ENCODE data around the gene TK1. TPM values are rescaled to one million over a fixed set of nuclear protein-coding genes. Genes with fewer than 3 reads are reported as not detected.

The TK1 gene
- total RNA-seq, 1 donor from 2014 or later = 245 TPM

DNA sequence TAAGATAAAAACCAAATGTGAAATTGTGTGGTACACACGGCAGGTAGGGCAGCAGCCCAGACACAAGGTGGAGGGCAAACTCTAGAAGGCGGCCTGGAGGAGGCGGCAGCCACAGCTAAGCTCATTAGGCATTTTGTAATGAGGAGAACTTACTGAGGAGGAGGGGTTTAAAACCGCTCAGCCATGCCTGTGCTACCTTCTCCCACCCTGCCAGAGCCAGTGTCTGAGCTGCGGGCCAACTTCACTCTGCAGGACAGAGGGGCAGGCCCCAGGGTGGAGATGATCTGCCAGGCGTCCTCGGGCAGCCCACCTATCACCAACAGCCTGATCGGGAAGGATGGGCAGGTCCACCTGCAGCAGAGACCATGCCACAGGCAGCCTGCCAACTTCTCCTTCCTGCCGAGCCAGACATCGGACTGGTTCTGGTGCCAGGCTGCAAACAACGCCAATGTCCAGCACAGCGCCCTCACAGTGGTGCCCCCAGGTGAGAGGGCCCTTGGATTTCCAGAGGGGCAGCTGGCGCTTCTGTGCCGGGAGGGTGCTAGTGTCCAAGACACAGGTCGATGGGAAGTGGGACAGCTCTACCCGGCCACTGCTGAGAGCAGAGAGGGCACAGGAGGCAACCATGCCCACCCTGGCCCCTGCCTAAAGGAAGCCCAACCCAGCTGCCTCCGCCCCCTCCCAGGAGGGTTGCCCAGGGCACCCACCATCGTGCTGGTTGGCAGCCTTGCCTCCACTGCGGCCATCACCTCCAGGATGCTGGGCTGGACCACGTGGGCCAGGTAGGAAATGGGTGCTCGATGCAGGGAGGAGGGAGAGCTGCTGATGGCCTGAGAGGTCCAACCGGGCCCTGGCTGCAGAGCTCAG, 22.7 kb downstream of the TK1 start:
- DNase-seq (ENCODE audit: low read depth) = no peak
- no peak overlapping the region for H3K4me3 ChIP-seq (ENCODE audit: low read depth, low read length)
- TF ChIP-seq, protein P1, sequence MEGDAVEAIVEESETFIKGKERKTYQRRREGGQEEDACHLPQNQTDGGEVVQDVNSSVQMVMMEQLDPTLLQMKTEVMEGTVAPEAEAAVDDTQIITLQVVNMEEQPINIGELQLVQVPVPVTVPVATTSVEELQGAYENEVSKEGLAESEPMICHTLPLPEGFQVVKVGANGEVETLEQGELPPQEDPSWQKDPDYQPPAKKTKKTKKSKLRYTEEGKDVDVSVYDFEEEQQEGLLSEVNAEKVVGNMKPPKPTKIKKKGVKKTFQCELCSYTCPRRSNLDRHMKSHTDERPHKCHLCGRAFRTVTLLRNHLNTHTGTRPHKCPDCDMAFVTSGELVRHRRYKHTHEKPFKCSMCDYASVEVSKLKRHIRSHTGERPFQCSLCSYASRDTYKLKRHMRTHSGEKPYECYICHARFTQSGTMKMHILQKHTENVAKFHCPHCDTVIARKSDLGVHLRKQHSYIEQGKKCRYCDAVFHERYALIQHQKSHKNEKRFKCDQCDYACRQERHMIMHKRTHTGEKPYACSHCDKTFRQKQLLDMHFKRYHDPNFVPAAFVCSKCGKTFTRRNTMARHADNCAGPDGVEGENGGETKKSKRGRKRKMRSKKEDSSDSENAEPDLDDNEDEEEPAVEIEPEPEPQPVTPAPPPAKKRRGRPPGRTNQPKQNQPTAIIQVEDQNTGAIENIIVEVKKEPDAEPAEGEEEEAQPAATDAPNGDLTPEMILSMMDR (conservative IDR thresholded peaks at IDR 0.05; ENCODE audit: low read depth, low read length) = no peak

DNA sequence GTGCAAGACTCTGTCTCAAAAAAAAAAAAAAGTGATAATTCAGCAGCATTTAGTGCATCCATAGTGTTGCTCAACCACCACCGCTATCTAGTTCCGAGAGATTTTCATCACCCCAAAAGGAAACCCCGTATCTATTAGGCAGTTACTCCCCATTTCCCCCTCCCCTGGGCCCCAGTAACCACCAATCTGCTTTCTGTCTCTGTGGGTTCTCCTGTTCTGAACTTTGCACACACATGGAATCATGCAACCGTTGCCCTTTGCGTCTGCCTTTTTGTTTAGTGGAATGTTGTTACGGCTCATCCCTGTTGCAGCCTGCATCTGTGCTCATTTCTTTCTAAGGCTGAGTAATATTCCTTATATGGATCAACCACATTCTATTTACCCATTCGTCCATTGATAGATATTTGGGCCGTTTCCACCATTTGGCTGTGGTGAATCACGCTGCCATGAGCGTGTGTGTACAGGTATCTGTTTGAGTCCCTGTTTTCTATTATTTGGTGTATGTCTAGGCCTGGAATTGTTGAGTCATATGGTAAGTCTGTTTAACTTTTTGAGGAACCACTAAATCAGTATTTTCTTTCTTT, 27.2 kb downstream of the TK1 start:
- H3K4me3 ChIP-seq (ENCODE audit: low read depth, low read length) = no peak overlapping the region
- peak; percentile 47 for DNase-seq (ENCODE audit: low read depth)

DNA sequence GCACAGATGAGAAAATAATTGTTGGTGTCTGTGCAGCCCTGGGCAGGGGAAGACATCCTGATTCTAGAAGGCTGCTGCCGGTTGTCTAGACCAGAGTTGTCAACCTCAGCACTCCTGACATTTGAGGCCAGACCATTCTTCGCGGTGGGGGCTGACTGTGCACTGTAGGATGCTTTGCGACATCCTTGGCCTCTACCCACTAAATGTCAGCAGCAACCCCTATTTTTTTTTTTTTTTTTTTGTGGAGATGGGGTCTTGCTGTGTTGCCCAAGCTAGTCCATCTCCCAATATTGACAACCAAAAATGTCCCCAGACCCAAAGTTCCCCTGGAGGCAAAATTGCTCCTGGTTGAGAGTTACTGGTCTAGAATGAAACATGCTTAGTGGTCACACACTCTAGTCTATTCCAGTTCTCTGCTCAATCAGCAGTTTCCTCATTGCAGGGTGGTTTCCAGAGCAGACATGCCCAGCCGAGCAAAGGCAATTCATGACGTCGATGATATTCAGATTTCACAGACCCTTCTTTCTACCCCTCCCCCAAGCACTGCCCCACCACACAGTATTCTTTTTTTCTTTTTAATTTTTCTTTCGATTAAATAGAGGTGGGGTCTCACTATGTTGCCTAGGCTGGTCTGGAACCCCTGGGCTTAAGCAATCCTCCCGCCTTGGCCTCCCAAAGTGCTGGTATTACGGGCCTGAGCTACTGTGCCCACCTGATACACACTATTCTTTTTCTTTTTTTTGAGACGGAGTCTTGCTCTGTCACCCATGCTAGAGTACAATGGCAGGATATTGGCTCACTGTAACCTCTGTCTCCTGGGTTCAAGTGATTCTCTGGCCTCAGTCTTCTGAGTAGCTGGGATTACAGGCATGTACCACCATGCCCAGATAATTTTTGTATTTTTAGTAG, 31.7 kb downstream of the TK1 start:
- H3K4me3 ChIP-seq (ENCODE audit: low read depth, low read length) = no peak overlapping the region
- DNase-seq (ENCODE audit: low read depth) = no peak
- TF ChIP-seq, protein P1 (conservative IDR thresholded peaks at IDR 0.05; ENCODE audit: low read depth, low read length) = no peak

More for the DNA sequence above, 27.2 kb downstream of the TK1 start:
- TF ChIP-seq, protein P1 (conservative IDR thresholded peaks at IDR 0.05; ENCODE audit: low read depth, low read length) = no peak

DNA sequence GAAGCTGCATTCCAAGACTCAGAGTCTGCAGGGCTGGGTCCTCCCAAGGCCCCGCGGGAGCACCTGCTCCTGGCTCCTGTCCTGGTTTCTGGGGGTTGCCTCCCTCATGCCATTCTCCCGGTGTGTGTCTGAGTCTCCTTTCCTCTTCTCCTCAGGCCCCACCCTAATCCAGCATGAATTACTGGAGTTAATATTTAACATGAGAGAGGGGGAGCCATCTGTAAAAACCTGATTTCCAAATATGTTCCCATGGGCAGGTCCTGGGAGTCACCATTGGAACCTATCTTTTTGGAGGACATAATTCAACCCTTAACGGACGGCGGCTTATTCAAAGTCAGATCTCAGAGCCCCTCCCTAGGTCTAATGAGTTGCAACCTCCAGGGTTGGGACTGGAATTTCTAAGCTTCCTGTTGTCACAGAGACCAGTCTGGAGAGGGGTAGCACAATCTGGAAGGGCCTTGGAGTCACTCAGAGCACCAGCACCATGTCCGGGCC, 35.3 kb downstream of the TK1 start:
- no peak overlapping the region for H3K4me3 ChIP-seq (ENCODE audit: low read depth, low read length)
- no peak for DNase-seq (ENCODE audit: low read depth)
- TF ChIP-seq, protein P1 (conservative IDR thresholded peaks at IDR 0.05; ENCODE audit: low read depth, low read length) = no peak

DNA sequence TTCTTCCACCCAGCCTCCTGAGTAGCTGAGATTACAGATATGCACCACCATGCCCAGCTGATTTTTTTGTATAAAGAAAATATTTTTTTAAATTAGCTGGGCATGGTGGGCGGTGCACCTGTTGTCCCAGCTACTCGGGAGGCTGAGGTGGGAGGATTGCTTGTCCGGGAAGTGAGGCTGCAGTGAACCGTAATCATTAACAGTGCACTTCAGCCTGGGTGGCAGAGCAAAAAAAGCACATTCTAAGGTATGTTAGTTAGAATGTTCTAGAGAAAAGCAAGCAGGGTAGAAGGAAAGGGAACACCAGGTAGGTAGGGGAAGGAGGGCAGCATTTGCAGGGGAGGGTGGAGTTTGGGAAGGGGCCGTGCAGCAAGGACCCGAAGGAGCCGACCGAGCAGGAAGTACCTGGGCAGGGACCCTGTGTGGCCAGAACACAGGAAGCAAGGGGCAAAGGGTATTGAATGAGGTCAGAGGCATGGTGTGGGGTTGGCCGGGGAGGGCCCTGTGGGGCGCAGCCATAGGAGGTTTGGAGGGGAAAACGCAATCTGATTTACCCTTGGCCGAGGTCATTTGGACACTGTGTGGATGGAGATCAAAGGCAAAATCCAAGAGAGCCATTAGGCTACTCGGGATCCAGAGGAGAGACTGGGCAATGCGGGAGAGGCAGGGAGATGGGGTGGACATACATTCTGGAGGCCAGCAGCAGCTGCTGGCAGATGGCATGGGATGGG, 38.4 kb downstream of the TK1 start:
- DNase-seq (ENCODE audit: low read depth) = no peak
- TF ChIP-seq, protein P1 (conservative IDR thresholded peaks at IDR 0.05; ENCODE audit: low read depth, low read length) = no peak

More for the DNA sequence above, 38.4 kb downstream of the TK1 start:
- H3K4me3 ChIP-seq (ENCODE audit: low read depth, low read length) = no peak overlapping the region
